NCI-H1694 (cell line): ENCODE measurements around the gene FBLN2.

Experiments
- DNase-seq: peaks from one replicate; lab custom pipeline; 2025; lab: John Stamatoyannopoulos, UW

FBLN2 gene

GRCh38 chr3:13665582-13666226, 116.8 kb downstream of the FBLN2 start:
- DNase-seq = no peak

GRCh38 chr3:13666227-13666619, 117.3 kb downstream of the FBLN2 start:
- no peak for DNase-seq

GRCh38 chr3:13666781-13667709, 118.1 kb downstream of the FBLN2 start:
- DNase-seq = no peak

- no peak for DNase-seq
Measured at GRCh38 chr3:13668136-13668535, 119.2 kb downstream of the FBLN2 start.

- DNase-seq = no peak
Measured at GRCh38 chr3:13669457-13669856, 120.5 kb downstream of the FBLN2 start.

GRCh38 chr3:13670292-13670691, 121.4 kb downstream of the FBLN2 start:
- no peak for DNase-seq

- DNase-seq = no peak
Measured at GRCh38 chr3:13671482-13672233, 122.7 kb downstream of the FBLN2 start.

- DNase-seq = no peak
Measured at GRCh38 chr3:13673207-13673606, 124.3 kb downstream of the FBLN2 start.

GRCh38 chr3:13674538-13675185, 125.7 kb downstream of the FBLN2 start:
- DNase-seq = no peak

GRCh38 chr3:13676356-13677017, 127.6 kb downstream of the FBLN2 start:
- no peak for DNase-seq

- no peak for DNase-seq
Measured at GRCh38 chr3:13677272-13677671, 128.3 kb downstream of the FBLN2 start.

GRCh38 chr3:13681931-13682330, 133.0 kb downstream of the FBLN2 start:
- DNase-seq = no peak

GRCh38 chr3:13682331-13683013, 133.5 kb downstream of the FBLN2 start:
- DNase-seq = no peak

GRCh38 chr3:13683288-13683687, 134.4 kb downstream of the FBLN2 start:
- DNase-seq = no peak

GRCh38 chr3:13683772-13684171, 134.8 kb downstream of the FBLN2 start:
- DNase-seq = no peak

GRCh38 chr3:13684350-13684749, 135.4 kb downstream of the FBLN2 start:
- no peak for DNase-seq

- no peak for DNase-seq
Measured at GRCh38 chr3:13684854-13685253, 135.9 kb downstream of the FBLN2 start.

GRCh38 chr3:13685721-13686120, 136.8 kb downstream of the FBLN2 start:
- DNase-seq = no peak

GRCh38 chr3:13686367-13687160, 137.6 kb downstream of the FBLN2 start:
- no peak for DNase-seq

GRCh38 chr3:13687517-13687943, 138.6 kb downstream of the FBLN2 start:
- no peak for DNase-seq
